Measurements from ENCODE around the gene GPC1. TPM values are rescaled to one million over a fixed set of nuclear protein-coding genes. Genes with fewer than 3 reads are reported as not detected.
"Not testable (repeated sequence)": the region's sequence is repeated elsewhere in the genome, so short reads cannot be mapped to it uniquely, and the experiment has no call there.

Gene GPC1, protein sequence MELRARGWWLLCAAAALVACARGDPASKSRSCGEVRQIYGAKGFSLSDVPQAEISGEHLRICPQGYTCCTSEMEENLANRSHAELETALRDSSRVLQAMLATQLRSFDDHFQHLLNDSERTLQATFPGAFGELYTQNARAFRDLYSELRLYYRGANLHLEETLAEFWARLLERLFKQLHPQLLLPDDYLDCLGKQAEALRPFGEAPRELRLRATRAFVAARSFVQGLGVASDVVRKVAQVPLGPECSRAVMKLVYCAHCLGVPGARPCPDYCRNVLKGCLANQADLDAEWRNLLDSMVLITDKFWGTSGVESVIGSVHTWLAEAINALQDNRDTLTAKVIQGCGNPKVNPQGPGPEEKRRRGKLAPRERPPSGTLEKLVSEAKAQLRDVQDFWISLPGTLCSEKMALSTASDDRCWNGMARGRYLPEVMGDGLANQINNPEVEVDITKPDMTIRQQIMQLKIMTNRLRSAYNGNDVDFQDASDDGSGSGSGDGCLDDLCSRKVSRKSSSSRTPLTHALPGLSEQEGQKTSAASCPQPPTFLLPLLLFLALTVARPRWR
- 57.8 and 71.4 TPM in 2 replicates for total RNA-seq
- polyA plus RNA-seq, result 141 and 142 TPM in 2 replicates

DNA sequence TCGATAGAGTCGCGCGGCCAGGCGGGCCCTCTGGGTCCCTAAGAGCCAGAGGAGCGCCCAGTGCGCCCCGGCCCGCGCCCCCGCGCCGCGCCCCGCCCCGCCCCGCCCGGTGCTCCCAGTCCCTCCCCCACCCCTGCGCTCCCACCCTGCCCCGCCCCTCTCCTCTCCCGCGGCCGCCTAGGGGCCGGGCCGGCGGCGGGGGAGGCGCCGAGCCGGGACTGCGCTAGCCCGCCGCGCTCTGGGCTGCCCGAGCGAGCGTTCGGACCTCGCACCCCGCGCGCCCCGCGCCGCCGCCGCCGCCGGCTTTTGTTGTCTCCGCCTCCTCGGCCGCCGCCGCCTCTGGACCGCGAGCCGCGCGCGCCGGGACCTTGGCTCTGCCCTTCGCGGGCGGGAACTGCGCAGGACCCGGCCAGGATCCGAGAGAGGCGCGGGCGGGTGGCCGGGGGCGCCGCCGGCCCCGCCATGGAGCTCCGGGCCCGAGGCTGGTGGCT, at the start of gene GPC1:
GPC1 (plus strand) TSS at position 207 of the 491 bp plus-strand sequence; CDS start at position 463, 256 bp downstream.
- peak; percentile 94 for DNase-seq (ENCODE audit: low spot score)
- Histone ChIP-seq H2AFZ (peak within 1 kb of the TSS; percentile 76), H3K9me2 (replicated peaks; ENCODE audit: insufficient read depth) (no peaks in the 10 kb centered on the region), H3K36me3 (replicated peaks; ENCODE audit: insufficient read depth, low read depth) (no peaks in the 10 kb centered on the region), H3K27me3 (no peaks in the 10 kb centered on the region), H3K27ac (peak within 1 kb of the TSS; percentile 95), H3K4me3 (peak within 1 kb of the TSS; percentile 90), H3K4me1 (ENCODE audit: insufficient read depth) (peaks cover 18% of the 10 kb centered on the region), H3K79me2 (peaks cover 39% of the 10 kb centered on the region), H4K20me1 (ENCODE audit: insufficient read depth, poor library complexity, severe bottlenecking) (peaks cover 30% of the 10 kb centered on the region), H3K9me3 (ENCODE audit: low read depth) (no peaks in the 10 kb centered on the region), H3K4me2 (peak within 1 kb of the TSS; percentile 99)
- WGBS (ENCODE audit: low lambda C conversion rate, missing lambda C conversion rate), result 2% methylated on average over 21 of the region's 77 CpGs
- TF ChIP-seq, protein P1, sequence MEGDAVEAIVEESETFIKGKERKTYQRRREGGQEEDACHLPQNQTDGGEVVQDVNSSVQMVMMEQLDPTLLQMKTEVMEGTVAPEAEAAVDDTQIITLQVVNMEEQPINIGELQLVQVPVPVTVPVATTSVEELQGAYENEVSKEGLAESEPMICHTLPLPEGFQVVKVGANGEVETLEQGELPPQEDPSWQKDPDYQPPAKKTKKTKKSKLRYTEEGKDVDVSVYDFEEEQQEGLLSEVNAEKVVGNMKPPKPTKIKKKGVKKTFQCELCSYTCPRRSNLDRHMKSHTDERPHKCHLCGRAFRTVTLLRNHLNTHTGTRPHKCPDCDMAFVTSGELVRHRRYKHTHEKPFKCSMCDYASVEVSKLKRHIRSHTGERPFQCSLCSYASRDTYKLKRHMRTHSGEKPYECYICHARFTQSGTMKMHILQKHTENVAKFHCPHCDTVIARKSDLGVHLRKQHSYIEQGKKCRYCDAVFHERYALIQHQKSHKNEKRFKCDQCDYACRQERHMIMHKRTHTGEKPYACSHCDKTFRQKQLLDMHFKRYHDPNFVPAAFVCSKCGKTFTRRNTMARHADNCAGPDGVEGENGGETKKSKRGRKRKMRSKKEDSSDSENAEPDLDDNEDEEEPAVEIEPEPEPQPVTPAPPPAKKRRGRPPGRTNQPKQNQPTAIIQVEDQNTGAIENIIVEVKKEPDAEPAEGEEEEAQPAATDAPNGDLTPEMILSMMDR (IDR thresholded peaks at IDR 0.05; ENCODE audit: poor library complexity), result no peak
- TF ChIP-seq EZH2phosphoT487 (IDR thresholded peaks at IDR 0.05; ENCODE audit: low read depth, severe bottlenecking, unreplicated experiment), result no peak
- no peak for TF ChIP-seq EZH2 (IDR thresholded peaks at IDR 0.05; ENCODE audit: borderline replicate concordance)

DNA sequence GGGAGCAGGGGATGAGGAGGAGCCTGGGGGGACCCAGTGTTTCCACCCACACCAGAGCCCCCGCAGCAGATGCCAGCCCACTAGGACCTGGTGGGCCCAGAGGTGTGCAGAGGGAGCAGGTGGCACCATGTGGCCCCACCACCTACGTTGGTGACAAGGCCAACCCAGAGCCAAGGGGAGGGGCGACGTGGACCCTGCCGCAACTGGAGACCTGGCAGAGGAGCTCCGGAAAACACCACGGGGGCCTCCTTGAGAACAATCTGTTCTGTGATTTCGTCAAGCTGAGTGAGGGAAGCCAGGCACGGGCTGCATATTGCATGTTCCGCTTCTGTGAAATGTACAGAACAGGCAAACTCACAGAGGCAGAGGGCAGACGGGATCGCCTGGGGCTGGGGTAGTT, 49.1 kb upstream of the GPC1 start:
- no peaks in the 10 kb centered on the region for H3K79me2 ChIP-seq
- peak; percentile 57 for DNase-seq (ENCODE audit: low spot score)
- H3K9me2 ChIP-seq (replicated peaks; ENCODE audit: insufficient read depth), result no peaks in the 10 kb centered on the region
- H3K4me2 ChIP-seq, result no peak overlapping the region
- no peaks in the 10 kb centered on the region for H3K9me3 ChIP-seq (ENCODE audit: low read depth)
- no peak overlapping the region for H3K4me3 ChIP-seq
- WGBS (ENCODE audit: low lambda C conversion rate, missing lambda C conversion rate), result 75% methylated on average over 12 of the region's 12 CpGs
- TF ChIP-seq EZH2phosphoT487 (IDR thresholded peaks at IDR 0.05; ENCODE audit: low read depth, severe bottlenecking, unreplicated experiment) (no peak), EZH2 (IDR thresholded peaks at IDR 0.05; ENCODE audit: borderline replicate concordance) (no peak)
- TF ChIP-seq, protein P1 (IDR thresholded peaks at IDR 0.05; ENCODE audit: poor library complexity), result no peak
- no peak overlapping the region for H2AFZ ChIP-seq
- H3K27me3 ChIP-seq, result no peaks in the 10 kb centered on the region
- no peaks in the 10 kb centered on the region for H3K36me3 ChIP-seq (replicated peaks; ENCODE audit: insufficient read depth, low read depth)
- no peaks in the 10 kb centered on the region for H4K20me1 ChIP-seq (ENCODE audit: insufficient read depth, poor library complexity, severe bottlenecking)
- H3K27ac ChIP-seq, result peak overlapping the region; percentile 66
- no peaks in the 10 kb centered on the region for H3K4me1 ChIP-seq (ENCODE audit: insufficient read depth)

DNA sequence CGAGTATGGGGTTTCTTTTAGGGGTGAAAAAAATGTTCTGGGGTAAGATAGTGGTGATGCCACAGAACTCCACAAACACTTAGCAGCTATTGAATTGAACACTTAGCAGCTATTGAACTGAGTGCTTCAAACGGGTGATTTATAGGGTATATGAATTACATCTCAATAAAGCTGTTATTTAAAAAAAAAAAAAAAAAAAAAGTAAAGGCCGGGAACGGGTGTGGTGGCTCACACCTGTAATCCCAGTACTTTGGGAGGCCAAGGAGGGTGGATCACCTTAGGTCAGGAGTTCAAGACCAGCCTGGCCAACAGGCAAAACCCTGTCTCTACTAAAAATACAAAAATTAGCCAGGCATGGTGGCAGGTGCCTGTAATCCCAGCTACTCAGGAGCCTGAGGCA, 48.7 kb upstream of the GPC1 start:
- not testable (repeated sequence) for H3K9me3 ChIP-seq (ENCODE audit: low read depth); H3K4me1 ChIP-seq (ENCODE audit: insufficient read depth); H2AFZ ChIP-seq; H3K79me2 ChIP-seq; H3K27me3 ChIP-seq; DNase-seq (ENCODE audit: low spot score); H3K4me2 ChIP-seq; H3K9me2 ChIP-seq (replicated peaks; ENCODE audit: insufficient read depth); H3K4me3 ChIP-seq; H4K20me1 ChIP-seq (ENCODE audit: insufficient read depth, poor library complexity, severe bottlenecking); H3K36me3 ChIP-seq (replicated peaks; ENCODE audit: insufficient read depth, low read depth)
- WGBS (ENCODE audit: low lambda C conversion rate, missing lambda C conversion rate), result 89% methylated on average over 4 of the region's 4 CpGs
- H3K27ac ChIP-seq, result peak overlapping the region; percentile 66

DNA sequence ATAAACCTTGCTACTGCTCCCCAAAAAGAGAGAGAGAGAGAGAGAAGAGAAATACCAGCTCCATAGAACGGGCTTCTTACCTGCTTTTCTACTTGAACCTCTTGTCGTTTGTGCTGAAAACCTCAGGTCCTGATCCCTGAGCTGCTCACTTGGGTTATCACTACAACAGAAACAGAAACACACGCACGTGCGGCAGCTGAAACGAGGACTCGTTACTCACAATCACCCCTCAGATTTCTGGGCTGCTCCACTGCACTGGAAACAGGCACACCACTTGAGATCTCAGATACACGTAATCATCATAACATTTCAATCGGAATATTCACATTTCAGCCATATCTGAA, 48.2 kb upstream of the GPC1 start:
- Histone ChIP-seq H3K36me3 (replicated peaks; ENCODE audit: insufficient read depth, low read depth) (no peaks in the 10 kb centered on the region), H3K27me3 (no peaks in the 10 kb centered on the region), H3K9me2 (replicated peaks; ENCODE audit: insufficient read depth) (no peaks in the 10 kb centered on the region), H3K4me1 (ENCODE audit: insufficient read depth) (peaks cover 1% of the 10 kb centered on the region), H4K20me1 (ENCODE audit: insufficient read depth, poor library complexity, severe bottlenecking) (no peaks in the 10 kb centered on the region), H3K79me2 (no peaks in the 10 kb centered on the region), H3K9me3 (ENCODE audit: low read depth) (no peaks in the 10 kb centered on the region), H3K4me2 (no peak overlapping the region), H3K27ac (peak overlapping the region; percentile 66), H3K4me3 (no peak overlapping the region), H2AFZ (no peak overlapping the region)
- 90% methylated on average over 9 of the region's 9 CpGs for WGBS (ENCODE audit: low lambda C conversion rate, missing lambda C conversion rate)
- no peak for DNase-seq (ENCODE audit: low spot score)
- TF ChIP-seq EZH2 (IDR thresholded peaks at IDR 0.05; ENCODE audit: borderline replicate concordance) (no peak), EZH2phosphoT487 (IDR thresholded peaks at IDR 0.05; ENCODE audit: low read depth, severe bottlenecking, unreplicated experiment) (no peak)
- TF ChIP-seq, protein P1 (IDR thresholded peaks at IDR 0.05; ENCODE audit: poor library complexity), result no peak
